GM12875 (cell line): Measurements from ENCODE around the gene ADAMTSL3.

Source experiments
- H3K4me3 ChIP-seq: one replicate; pipeline ENCODE4 v1.5.1; 2011; ENCODE audit warnings: low read depth, low read length, control low read depth
- CTCF ChIP-seq: IDR thresholded peaks from 2 replicates; pipeline ENCODE4 v1.5.1; 2011; ENCODE audit warnings: low read depth, mild to moderate bottlenecking, control low read depth, inconsistent platforms, low read length, moderate library complexity, borderline replicate concordance; ENCODE audit not compliant: insufficient read depth

The ADAMTSL3 gene

GRCh38 chr15:83977992-83978391 lies 324.1 kb downstream of the ADAMTSL3 start:
- H3K4me3 ChIP-seq: no peak overlapping the region
- no peak for TF ChIP-seq CTCF

GRCh38 chr15:83978588-83978987 lies 324.7 kb downstream of the ADAMTSL3 start:
- no peak overlapping the region for H3K4me3 ChIP-seq
- TF ChIP-seq CTCF: no peak

GRCh38 chr15:83980637-83981036 lies 326.7 kb downstream of the ADAMTSL3 start:
- TF ChIP-seq CTCF: no peak
- no peak overlapping the region for H3K4me3 ChIP-seq

- TF ChIP-seq CTCF: no peak
- no peak overlapping the region for H3K4me3 ChIP-seq
These were observed 328.8 kb downstream of the ADAMTSL3 start for GRCh38 chr15:83982748-83983147.

- no peak overlapping the region for H3K4me3 ChIP-seq
- TF ChIP-seq CTCF: no peak
These were observed 329.9 kb downstream of the ADAMTSL3 start for GRCh38 chr15:83983634-83984458.

- TF ChIP-seq CTCF: no peak
- H3K4me3 ChIP-seq: no peak overlapping the region
These were observed 330.7 kb downstream of the ADAMTSL3 start for GRCh38 chr15:83984601-83985000.

GRCh38 chr15:83991163-83991562 lies 337.2 kb downstream of the ADAMTSL3 start:
- no peak for TF ChIP-seq CTCF
- no peak overlapping the region for H3K4me3 ChIP-seq
